GM18517 (cell line): ENCODE results near the gene MTF2.

Source experiments
- ATAC-seq: cut with Tn5 transposase; IDR thresholded peaks from one replicate; pipeline ENCODE4 v1.9.1; 2021; ENCODE audit warnings: mild to moderate bottlenecking, moderate library complexity; ENCODE audit not compliant: unreplicated experiment

MTF2 gene

DNA sequence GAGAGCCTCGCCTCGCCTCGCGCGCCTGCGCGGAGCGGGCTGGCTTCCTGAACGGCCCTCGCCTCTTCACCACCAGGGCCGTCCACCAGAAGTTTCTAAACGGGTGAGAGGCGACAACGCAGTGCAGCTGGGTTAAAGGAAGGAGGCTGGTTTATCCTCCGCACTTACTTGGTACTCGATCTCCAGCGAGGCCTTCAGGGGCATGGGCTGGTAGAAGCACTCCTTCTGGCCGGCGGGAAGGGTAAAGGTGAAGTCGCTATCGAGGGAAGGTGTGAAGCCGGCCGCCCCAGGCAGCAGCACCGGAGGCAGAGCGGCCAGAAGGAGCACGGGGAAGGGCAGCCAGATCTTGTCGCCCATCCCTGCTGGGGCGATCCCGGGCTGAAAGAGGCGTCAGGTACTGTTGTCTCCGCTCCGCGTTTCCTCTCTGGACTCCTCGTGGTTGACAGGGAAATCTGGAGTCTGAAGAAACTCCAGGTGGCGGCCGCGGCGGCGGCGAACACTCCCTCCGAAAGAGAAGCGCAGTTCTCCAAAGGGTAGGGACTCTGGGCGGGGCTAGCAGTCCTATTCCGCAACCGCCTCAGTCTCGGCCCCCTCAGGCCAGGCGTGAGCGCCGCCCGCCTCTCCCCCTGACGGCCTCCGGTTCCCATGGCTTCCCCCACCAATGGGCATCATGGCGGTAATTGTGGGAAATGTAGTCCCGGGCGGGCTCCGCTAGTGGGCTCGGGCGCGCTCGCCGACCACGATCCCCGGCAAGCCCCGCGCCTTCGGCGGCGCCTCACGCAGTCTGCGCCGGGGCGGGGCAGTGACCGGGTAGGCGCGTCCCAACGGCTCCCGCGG lies 101.0 kb downstream of the MTF2 start, which contains the start of gene TMED5:
Gene TMED5, minus strand, starts transcription at position 528 of the 837 bp plus-strand sequence. Its CDS starts 171 bp downstream, at position 357.
- ATAC-seq: peak; percentile 83

DNA sequence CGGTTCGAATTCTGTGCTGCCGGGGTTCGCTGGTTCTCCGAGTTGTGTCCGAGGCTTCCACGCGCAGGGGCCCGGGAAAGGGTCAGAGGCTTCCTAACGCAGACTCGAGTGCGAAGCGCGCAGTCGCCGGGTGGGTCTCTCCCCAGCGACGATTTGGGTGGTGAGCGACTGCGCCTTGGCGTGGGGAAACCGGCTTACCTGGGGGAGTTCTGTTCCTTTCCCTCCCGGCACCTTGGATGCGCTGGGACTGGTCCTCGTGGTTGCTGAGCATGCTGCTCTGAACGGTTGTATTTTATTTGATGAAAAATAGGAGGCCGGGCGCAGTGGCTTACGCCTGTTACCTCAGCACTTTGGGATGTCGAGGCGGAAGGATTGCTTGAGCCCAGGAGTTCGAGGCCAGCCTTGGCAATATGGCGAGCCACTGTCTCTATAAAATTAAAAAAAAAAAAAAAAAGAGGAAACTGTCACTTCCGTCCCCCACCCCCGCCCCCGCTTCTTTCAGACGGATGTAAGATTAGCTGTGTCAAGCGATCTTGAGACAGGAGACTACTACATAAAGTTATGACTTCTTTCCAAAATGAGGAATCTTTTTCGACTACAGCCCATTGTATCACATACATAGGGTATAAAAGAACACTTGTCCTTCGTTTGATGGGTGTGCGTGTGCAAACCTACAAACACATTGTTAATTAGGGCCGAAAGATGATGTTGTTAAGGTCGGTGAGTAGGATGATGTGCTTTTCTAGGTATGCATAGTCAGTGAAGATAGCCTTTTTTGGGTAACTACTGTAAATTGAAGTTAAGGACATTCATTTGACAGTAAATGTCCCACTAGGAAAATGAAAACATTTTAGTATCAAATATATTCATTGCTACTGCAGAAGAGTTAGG lies 101.9 kb downstream of the MTF2 start, which contains the start of gene CCDC18:
Gene CCDC18, plus strand, starts transcription at position 2 of the 891 bp plus-strand sequence. CDS start 2,638 bp downstream, outside the sequence.
- ATAC-seq: peak; percentile 4

DNA sequence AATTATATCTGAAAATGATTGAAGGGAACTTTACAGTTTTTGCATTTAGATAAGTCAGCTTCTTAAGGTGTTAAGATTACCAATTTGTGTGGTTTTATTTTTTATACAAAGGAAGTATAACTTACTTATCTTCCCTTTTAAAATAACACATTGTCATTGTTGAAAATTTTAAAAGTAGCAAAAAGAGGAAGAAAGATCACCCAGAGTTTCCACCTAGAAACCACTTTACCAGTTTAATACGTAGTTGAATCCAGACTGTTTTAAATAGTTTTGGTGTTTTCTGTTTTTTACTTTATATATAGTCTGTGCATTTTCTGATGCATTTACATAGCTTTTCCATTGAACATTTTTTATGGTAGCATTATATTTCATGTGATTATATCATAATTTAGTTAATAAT lies 107.6 kb downstream of the MTF2 start:
- ATAC-seq: no peak
